H1 (cell line): ENCODE measurements around the gene OR5C1. TPM values are rescaled to one million over a fixed set of nuclear protein-coding genes. Genes with fewer than 3 reads are reported as not detected.

Experiments used
- BRCA1 ChIP-seq: IDR thresholded peaks from 2 replicates; pipeline ENCODE4 v1.6.1; 2012; ENCODE audit warnings: low read depth, low read length, improper control_type of control experiment
- E2F6 ChIP-seq: IDR thresholded peaks from 2 replicates; pipeline ENCODE4 v1.6.1; 2012; ENCODE audit warnings: inconsistent platforms
- KDM1A ChIP-seq: fragments of 200-600, 300-600 bp; sonication (generic); IDR thresholded peaks from 2 replicates; pipeline ENCODE4 v1.7.1; 2016; ENCODE audit warnings: mild to moderate bottlenecking, low read length, borderline replicate concordance
- POU5F1 ChIP-seq: IDR thresholded peaks from 2 replicates; pipeline ENCODE4 v1.6.1; 2011; ENCODE audit warnings: low read depth, mild to moderate bottlenecking, low read length, moderate library complexity
- RAD21 ChIP-seq, 2 experiments: IDR thresholded peaks in 1 of 2; conservative IDR thresholded peaks in 1 of 2; 2 replicates each; pipeline ENCODE4 v1.6.1; 2011; ENCODE audit warnings: low read depth in 2 of 2, low read length in 2 of 2, improper control_type of control experiment in 1 of 2, inconsistent platforms in 1 of 2, mild to moderate bottlenecking in 1 of 2, moderate library complexity in 1 of 2
- RFX5 ChIP-seq: IDR thresholded peaks from 2 replicates; pipeline ENCODE4 v1.6.1; 2011; ENCODE audit warnings: low read depth, low read length, improper control_type of control experiment, borderline replicate concordance
- SIRT6 ChIP-seq: IDR thresholded peaks from one replicate; pipeline ENCODE4 v1.7.1; 2012; ENCODE audit warnings: low read length, inconsistent platforms
- SP2 ChIP-seq: IDR thresholded peaks from 2 replicates; pipeline ENCODE4 v1.6.1; 2012; ENCODE audit warnings: mild to moderate bottlenecking, low read length, inconsistent platforms
- TCF12 ChIP-seq: IDR thresholded peaks from 2 replicates; pipeline ENCODE4 v1.6.1; 2011; ENCODE audit warnings: low read depth, mild to moderate bottlenecking, low read length
- polyA plus RNA-seq, 7 experiments: library from polyadenylated mRNA; depleted of rRNA in 3 of 7; stranded (reverse) in 5 of 7; unstranded in 2 of 7; fragments of >200 nt in 5 of 7; fragments of 200-250 nt in 2 of 7; gene quantifications; 1 replicate in 5 of 7; 2 replicates in 1 of 7; 4 replicates in 1 of 7; pipeline versions ENCODE4 v1.2.1 to v1.2.3, GENCODE V29; 2011 to 2013; ENCODE audit warnings: missing spikeins in 2 of 7, mixed read lengths in 2 of 7
- total RNA-seq: library from RNA; stranded (reverse); fragmentation: NEBNext Ultra II Directional; extraction: Animal tissue kit (Norgen Biotek cat#: 25700); gene quantifications from 2 replicates; pipeline ENCODE4 v1.2.1, GENCODE V29; 2021
- TF ChIP-seq, protein P1 (sequence below): fragments of 300-600 bp; sonication (generic); IDR thresholded peaks from 2 replicates; pipeline ENCODE4 v1.7.1; 2012; ENCODE audit warnings: low read length, moderate library complexity, mild to moderate bottlenecking, inconsistent platforms; ENCODE audit not compliant: insufficient replicate concordance

OR5C1 gene
- total and polyA plus RNA-seq, 2 of the 8 experiments (the other 6 are each of a cell fraction or from before 2014, with no cell fraction given), result not detected

- TF ChIP-seq, protein P1, sequence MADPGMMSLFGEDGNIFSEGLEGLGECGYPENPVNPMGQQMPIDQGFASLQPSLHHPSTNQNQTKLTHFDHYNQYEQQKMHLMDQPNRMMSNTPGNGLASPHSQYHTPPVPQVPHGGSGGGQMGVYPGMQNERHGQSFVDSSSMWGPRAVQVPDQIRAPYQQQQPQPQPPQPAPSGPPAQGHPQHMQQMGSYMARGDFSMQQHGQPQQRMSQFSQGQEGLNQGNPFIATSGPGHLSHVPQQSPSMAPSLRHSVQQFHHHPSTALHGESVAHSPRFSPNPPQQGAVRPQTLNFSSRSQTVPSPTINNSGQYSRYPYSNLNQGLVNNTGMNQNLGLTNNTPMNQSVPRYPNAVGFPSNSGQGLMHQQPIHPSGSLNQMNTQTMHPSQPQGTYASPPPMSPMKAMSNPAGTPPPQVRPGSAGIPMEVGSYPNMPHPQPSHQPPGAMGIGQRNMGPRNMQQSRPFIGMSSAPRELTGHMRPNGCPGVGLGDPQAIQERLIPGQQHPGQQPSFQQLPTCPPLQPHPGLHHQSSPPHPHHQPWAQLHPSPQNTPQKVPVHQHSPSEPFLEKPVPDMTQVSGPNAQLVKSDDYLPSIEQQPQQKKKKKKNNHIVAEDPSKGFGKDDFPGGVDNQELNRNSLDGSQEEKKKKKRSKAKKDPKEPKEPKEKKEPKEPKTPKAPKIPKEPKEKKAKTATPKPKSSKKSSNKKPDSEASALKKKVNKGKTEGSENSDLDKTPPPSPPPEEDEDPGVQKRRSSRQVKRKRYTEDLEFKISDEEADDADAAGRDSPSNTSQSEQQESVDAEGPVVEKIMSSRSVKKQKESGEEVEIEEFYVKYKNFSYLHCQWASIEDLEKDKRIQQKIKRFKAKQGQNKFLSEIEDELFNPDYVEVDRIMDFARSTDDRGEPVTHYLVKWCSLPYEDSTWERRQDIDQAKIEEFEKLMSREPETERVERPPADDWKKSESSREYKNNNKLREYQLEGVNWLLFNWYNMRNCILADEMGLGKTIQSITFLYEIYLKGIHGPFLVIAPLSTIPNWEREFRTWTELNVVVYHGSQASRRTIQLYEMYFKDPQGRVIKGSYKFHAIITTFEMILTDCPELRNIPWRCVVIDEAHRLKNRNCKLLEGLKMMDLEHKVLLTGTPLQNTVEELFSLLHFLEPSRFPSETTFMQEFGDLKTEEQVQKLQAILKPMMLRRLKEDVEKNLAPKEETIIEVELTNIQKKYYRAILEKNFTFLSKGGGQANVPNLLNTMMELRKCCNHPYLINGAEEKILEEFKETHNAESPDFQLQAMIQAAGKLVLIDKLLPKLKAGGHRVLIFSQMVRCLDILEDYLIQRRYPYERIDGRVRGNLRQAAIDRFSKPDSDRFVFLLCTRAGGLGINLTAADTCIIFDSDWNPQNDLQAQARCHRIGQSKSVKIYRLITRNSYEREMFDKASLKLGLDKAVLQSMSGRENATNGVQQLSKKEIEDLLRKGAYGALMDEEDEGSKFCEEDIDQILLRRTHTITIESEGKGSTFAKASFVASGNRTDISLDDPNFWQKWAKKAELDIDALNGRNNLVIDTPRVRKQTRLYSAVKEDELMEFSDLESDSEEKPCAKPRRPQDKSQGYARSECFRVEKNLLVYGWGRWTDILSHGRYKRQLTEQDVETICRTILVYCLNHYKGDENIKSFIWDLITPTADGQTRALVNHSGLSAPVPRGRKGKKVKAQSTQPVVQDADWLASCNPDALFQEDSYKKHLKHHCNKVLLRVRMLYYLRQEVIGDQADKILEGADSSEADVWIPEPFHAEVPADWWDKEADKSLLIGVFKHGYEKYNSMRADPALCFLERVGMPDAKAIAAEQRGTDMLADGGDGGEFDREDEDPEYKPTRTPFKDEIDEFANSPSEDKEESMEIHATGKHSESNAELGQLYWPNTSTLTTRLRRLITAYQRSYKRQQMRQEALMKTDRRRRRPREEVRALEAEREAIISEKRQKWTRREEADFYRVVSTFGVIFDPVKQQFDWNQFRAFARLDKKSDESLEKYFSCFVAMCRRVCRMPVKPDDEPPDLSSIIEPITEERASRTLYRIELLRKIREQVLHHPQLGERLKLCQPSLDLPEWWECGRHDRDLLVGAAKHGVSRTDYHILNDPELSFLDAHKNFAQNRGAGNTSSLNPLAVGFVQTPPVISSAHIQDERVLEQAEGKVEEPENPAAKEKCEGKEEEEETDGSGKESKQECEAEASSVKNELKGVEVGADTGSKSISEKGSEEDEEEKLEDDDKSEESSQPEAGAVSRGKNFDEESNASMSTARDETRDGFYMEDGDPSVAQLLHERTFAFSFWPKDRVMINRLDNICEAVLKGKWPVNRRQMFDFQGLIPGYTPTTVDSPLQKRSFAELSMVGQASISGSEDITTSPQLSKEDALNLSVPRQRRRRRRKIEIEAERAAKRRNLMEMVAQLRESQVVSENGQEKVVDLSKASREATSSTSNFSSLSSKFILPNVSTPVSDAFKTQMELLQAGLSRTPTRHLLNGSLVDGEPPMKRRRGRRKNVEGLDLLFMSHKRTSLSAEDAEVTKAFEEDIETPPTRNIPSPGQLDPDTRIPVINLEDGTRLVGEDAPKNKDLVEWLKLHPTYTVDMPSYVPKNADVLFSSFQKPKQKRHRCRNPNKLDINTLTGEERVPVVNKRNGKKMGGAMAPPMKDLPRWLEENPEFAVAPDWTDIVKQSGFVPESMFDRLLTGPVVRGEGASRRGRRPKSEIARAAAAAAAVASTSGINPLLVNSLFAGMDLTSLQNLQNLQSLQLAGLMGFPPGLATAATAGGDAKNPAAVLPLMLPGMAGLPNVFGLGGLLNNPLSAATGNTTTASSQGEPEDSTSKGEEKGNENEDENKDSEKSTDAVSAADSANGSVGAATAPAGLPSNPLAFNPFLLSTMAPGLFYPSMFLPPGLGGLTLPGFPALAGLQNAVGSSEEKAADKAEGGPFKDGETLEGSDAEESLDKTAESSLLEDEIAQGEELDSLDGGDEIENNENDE, result no peak
- TF ChIP-seq SIRT6 (no peak), TCF12 (no peak), BRCA1 (no peak), KDM1A (no peak), SP2 (no peak), RFX5 (no peak), RAD21 (IDR thresholded peaks at IDR 0.05 in 1 of 2, conservative IDR thresholded peaks at IDR 0.05 in 1 of 2; ENCODE audit: low read depth in 2 of 2, low read length in 2 of 2) (no peak), E2F6 (no peak), POU5F1 (no peak)
These were observed 718 bp downstream of the OR5C1 start (continued) for GRCh38 chr9:122789256-122790046.
